NCI-H524 (cell line): Measurements from ENCODE around the gene UBE3B.
"Not testable (repeated sequence)": the region's sequence is repeated elsewhere in the genome, so short reads cannot be mapped to it uniquely, and the experiment has no call there.

Experiments used
- DNase-seq, 2 experiments: peaks; one replicate each; lab custom pipeline; 2025; lab: John Stamatoyannopoulos, UW

UBE3B gene

GRCh38 chr12:109473526-109474270 is 3.7 kb upstream of the UBE3B start:
- DNase-seq: not testable (repeated sequence)

GRCh38 chr12:109475121-109475520 is 2.3 kb upstream of the UBE3B start:
- no peak for DNase-seq

GRCh38 chr12:109475993-109476806 is 1.2 kb upstream of the UBE3B start:
- no peak for DNase-seq

- DNase-seq: no peak
Measured at GRCh38 chr12:109476807-109477184, 638 bp upstream of the UBE3B start.

- DNase-seq: no peak
Measured at GRCh38 chr12:109477963-109478315, 505 bp downstream of the UBE3B start.

- no peak for DNase-seq
Measured at GRCh38 chr12:109479761-109480160, 2.3 kb downstream of the UBE3B start.

GRCh38 chr12:109480356-109480755 is 2.9 kb downstream of the UBE3B start:
- no peak for DNase-seq

- DNase-seq: no peak
Measured at GRCh38 chr12:109481863-109482262, 4.4 kb downstream of the UBE3B start.

- no peak for DNase-seq
Measured at GRCh38 chr12:109482491-109482890, 5.1 kb downstream of the UBE3B start.

- no peak for DNase-seq
Measured at GRCh38 chr12:109482894-109483293, 5.5 kb downstream of the UBE3B start.

- DNase-seq: no peak
Measured at GRCh38 chr12:109483346-109483745, 5.9 kb downstream of the UBE3B start.

GRCh38 chr12:109485201-109485600 is 7.8 kb downstream of the UBE3B start:
- DNase-seq: no peak

GRCh38 chr12:109487181-109488050 is 10.0 kb downstream of the UBE3B start:
- DNase-seq: no peak

GRCh38 chr12:109488051-109488665 is 10.7 kb downstream of the UBE3B start:
- DNase-seq: no peak

- DNase-seq: no peak
Measured at GRCh38 chr12:109489016-109489954, 11.9 kb downstream of the UBE3B start.

GRCh38 chr12:109489955-109490565 is 12.6 kb downstream of the UBE3B start:
- DNase-seq: no peak

- DNase-seq: no peak
Measured at GRCh38 chr12:109491671-109492070, 14.2 kb downstream of the UBE3B start.

GRCh38 chr12:109492371-109492770 is 14.9 kb downstream of the UBE3B start:
- DNase-seq: no peak

- no peak for DNase-seq
Measured at GRCh38 chr12:109493090-109493489, 15.7 kb downstream of the UBE3B start.

GRCh38 chr12:109493938-109494337 is 16.5 kb downstream of the UBE3B start:
- no peak for DNase-seq
